ENCODE results near the gene MT2A. TPM values are rescaled to one million over a fixed set of nuclear protein-coding genes. Genes with fewer than 3 reads are reported as not detected.
A peak's percentile ranks its signal among the peaks of the same experiment; 100 is the strongest.

Gene MT2A
- total and polyA plus RNA-seq, 2 donors from 2014 or later: 315 to 507 TPM

GRCh38 chr16:56626685-56627084 lies 18.3 kb downstream of the MT2A start:
- H3K9ac ChIP-seq (ENCODE audit: low read length in 3 of 3): peak overlapping the region in 1 of 3 donors; percentile 87
- H3K36me3 ChIP-seq (ENCODE audit: control insufficient read depth in 2 of 3, insufficient read depth in 3 of 3, low read length in 3 of 3): no peaks in the 10 kb centered on the region
- TF ChIP-seq CTCF (IDR thresholded peaks at IDR 0.05; ENCODE audit: borderline replicate concordance, extremely low read depth, insufficient read depth): no peak
- peak overlapping the region in 2 of 3 donors; percentile 72 to 85 for H3K4me3 ChIP-seq (ENCODE audit: low read length in 3 of 3)
- intact Hi-C loops (cut with DNase I): no loop called here
- DNase-seq (peak in 1 of 5 donors; percentile 64), FAIRE-seq (no peak)
- peaks cover 4% of the 10 kb centered on the region for H3K27me3 ChIP-seq (ENCODE audit: control insufficient read depth, insufficient read depth, low read length)
- peak overlapping the region; percentile 63 to 88 for H3K27ac ChIP-seq (ENCODE audit: low read depth in 2 of 2, low read length in 2 of 2)
- H3K4me1 ChIP-seq (ENCODE audit: control insufficient read depth in 2 of 3, insufficient read depth in 2 of 3, low read depth in 1 of 3, low read length in 3 of 3): peaks cover 0 to 3% (median 0%) of the 10 kb centered on the region in 3 donors
- no peaks in the 10 kb centered on the region for H3K9me3 ChIP-seq (ENCODE audit: control insufficient read depth in 2 of 3, insufficient read depth in 1 of 3, low read length in 3 of 3)

- peaks cover 16% of the 10 kb centered on the region for H3K27me3 ChIP-seq (ENCODE audit: control insufficient read depth, insufficient read depth, low read length)
- no peak overlapping the region for H3K9ac ChIP-seq (ENCODE audit: low read length in 3 of 3)
- intact Hi-C loops (cut with DNase I): no loop called here
- no peaks in the 10 kb centered on the region for H3K36me3 ChIP-seq (ENCODE audit: control insufficient read depth in 2 of 3, insufficient read depth in 3 of 3, low read length in 3 of 3)
- no peak overlapping the region for H3K4me3 ChIP-seq (ENCODE audit: low read length in 3 of 3)
- H3K9me3 ChIP-seq (ENCODE audit: control insufficient read depth in 2 of 3, insufficient read depth in 1 of 3, low read length in 3 of 3): no peaks in the 10 kb centered on the region
- H3K4me1 ChIP-seq (ENCODE audit: control insufficient read depth in 2 of 3, insufficient read depth in 2 of 3, low read depth in 1 of 3, low read length in 3 of 3): peaks cover 0 to 6% (median 0%) of the 10 kb centered on the region in 3 donors
- DNase-seq: no peak
- no peak for FAIRE-seq
- H3K27ac ChIP-seq (ENCODE audit: low read depth in 2 of 2, low read length in 2 of 2): no peak overlapping the region
- no peak for TF ChIP-seq CTCF (IDR thresholded peaks at IDR 0.05; ENCODE audit: borderline replicate concordance, extremely low read depth, insufficient read depth)
Observed at GRCh38 chr16:56628486-56629350, 20.3 kb downstream of the MT2A start.

- Histone ChIP-seq H3K4me3 (ENCODE audit: low read length in 3 of 3) (no peak overlapping the region), H3K36me3 (ENCODE audit: control insufficient read depth in 2 of 3, insufficient read depth in 3 of 3, low read length in 3 of 3) (no peaks in the 10 kb centered on the region), H3K27me3 (ENCODE audit: control insufficient read depth, insufficient read depth, low read length) (peaks cover 24% of the 10 kb centered on the region), H3K9me3 (ENCODE audit: control insufficient read depth in 2 of 3, insufficient read depth in 1 of 3, low read length in 3 of 3) (no peaks in the 10 kb centered on the region), H3K27ac (ENCODE audit: low read depth in 2 of 2, low read length in 2 of 2) (no peak overlapping the region), H3K9ac (ENCODE audit: low read length in 3 of 3) (no peak overlapping the region), H3K4me1 (ENCODE audit: control insufficient read depth in 2 of 3, insufficient read depth in 2 of 3, low read depth in 1 of 3, low read length in 3 of 3) (peaks cover 0 to 6% (median 0%) of the 10 kb centered on the region in 3 donors)
- FAIRE-seq (no peak), DNase-seq (no peak)
- no peak for TF ChIP-seq CTCF (IDR thresholded peaks at IDR 0.05; ENCODE audit: borderline replicate concordance, extremely low read depth, insufficient read depth)
- intact Hi-C loops (cut with DNase I): no loop called here
Observed at GRCh38 chr16:56629531-56629930, 21.1 kb downstream of the MT2A start.

Measured in kidney (tissue), 14 donors.